Loucy (cell line): ENCODE results near the gene SOX1.

Experiments used
- EZH2phosphoT487 ChIP-seq: fragments of 200-600 bp; IDR thresholded peaks from 2 replicates; pipeline ENCODE4 v1.6.1; 2018; ENCODE audit warnings: antibody characterized with exemption, mild to moderate bottlenecking, moderate library complexity, borderline replicate concordance
- TF ChIP-seq, protein P1 (sequence below): fragments of 200-600 bp; sonication (generic); conservative IDR thresholded peaks from 2 replicates; pipeline ENCODE4 v1.5.1; 2014; ENCODE audit warnings: mild to moderate bottlenecking, antibody characterized with exemption, low read length

DNA sequence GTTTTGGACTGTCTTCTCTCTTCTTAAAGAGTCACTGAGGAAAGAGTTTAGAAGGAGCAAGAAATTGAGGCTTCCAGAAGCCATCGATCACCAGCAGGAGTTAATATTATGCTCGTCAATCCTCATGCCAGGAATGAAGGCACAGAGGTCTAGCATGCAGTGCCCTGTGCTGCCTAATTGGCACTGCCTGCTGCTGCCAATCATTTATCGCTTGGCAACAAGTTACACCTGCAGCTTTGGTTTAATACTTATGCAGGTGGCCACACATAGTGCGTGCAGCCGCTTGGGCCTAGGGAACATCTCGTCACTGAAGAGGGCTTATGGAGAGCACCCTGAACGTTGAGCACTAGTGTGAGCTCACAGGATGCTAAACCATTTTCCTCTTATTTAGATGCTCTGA lies 2.7 kb upstream of the SOX1 start:
- TF ChIP-seq, protein P1, sequence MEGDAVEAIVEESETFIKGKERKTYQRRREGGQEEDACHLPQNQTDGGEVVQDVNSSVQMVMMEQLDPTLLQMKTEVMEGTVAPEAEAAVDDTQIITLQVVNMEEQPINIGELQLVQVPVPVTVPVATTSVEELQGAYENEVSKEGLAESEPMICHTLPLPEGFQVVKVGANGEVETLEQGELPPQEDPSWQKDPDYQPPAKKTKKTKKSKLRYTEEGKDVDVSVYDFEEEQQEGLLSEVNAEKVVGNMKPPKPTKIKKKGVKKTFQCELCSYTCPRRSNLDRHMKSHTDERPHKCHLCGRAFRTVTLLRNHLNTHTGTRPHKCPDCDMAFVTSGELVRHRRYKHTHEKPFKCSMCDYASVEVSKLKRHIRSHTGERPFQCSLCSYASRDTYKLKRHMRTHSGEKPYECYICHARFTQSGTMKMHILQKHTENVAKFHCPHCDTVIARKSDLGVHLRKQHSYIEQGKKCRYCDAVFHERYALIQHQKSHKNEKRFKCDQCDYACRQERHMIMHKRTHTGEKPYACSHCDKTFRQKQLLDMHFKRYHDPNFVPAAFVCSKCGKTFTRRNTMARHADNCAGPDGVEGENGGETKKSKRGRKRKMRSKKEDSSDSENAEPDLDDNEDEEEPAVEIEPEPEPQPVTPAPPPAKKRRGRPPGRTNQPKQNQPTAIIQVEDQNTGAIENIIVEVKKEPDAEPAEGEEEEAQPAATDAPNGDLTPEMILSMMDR = no peak
- no peak for TF ChIP-seq EZH2phosphoT487
